ENCODE results near the gene PRKCB.
"Not testable (repeated sequence)": the region's sequence is repeated elsewhere in the genome, so short reads cannot be mapped to it uniquely, and the experiment has no call there.

The PRKCB gene

GRCh38 chr16:24101431-24101830 is 265.6 kb downstream of the PRKCB start:
- Histone ChIP-seq H3K4me3 (replicated peaks; ENCODE audit: insufficient read depth, low read length) (no peak overlapping the region), H3K27me3 (ENCODE audit: insufficient read depth, poor library complexity, severe bottlenecking) (no peaks in the 10 kb centered on the region), H3K27ac (replicated peaks) (no peak overlapping the region)
- DNase-seq (ENCODE audit: low read depth in 1 of 2, low spot score in 1 of 2) = no peak
- TF ChIP-seq CTCF (IDR thresholded peaks at IDR 0.05; ENCODE audit: insufficient read depth, low read length) = no peak
- TF ChIP-seq SPI1 (IDR thresholded peaks at IDR 0.05; ENCODE audit: borderline replicate concordance, low read depth) = no peak

- no peaks in the 10 kb centered on the region for H3K27me3 ChIP-seq (ENCODE audit: insufficient read depth, poor library complexity, severe bottlenecking)
- no peak overlapping the region for H3K27ac ChIP-seq (replicated peaks)
- DNase-seq (ENCODE audit: low read depth in 1 of 2, low spot score in 1 of 2) = no peak
- H3K4me3 ChIP-seq (replicated peaks; ENCODE audit: insufficient read depth, low read length) = no peak overlapping the region
- no peak for TF ChIP-seq POLR2AphosphoS5 (IDR thresholded peaks at IDR 0.05; ENCODE audit: low read depth)
- TF ChIP-seq GABPA (IDR thresholded peaks at IDR 0.05; ENCODE audit: low read depth) = no peak
- no peak for TF ChIP-seq CTCF (IDR thresholded peaks at IDR 0.05; ENCODE audit: insufficient read depth, low read length)
- no peak for TF ChIP-seq REST (IDR thresholded peaks at IDR 0.05; ENCODE audit: insufficient replicate concordance, low read depth)
Measured at GRCh38 chr16:24102209-24102660, 266.5 kb downstream of the PRKCB start.

GRCh38 chr16:24105471-24105870 is 269.7 kb downstream of the PRKCB start:
- H3K4me3 ChIP-seq (replicated peaks; ENCODE audit: insufficient read depth, low read length); H3K27ac ChIP-seq (replicated peaks); H3K27me3 ChIP-seq (ENCODE audit: insufficient read depth, poor library complexity, severe bottlenecking); DNase-seq (ENCODE audit: low read depth in 1 of 2, low spot score in 1 of 2): not testable (repeated sequence)

- H3K27me3 ChIP-seq (ENCODE audit: insufficient read depth, poor library complexity, severe bottlenecking); H3K4me3 ChIP-seq (replicated peaks; ENCODE audit: insufficient read depth, low read length); DNase-seq (ENCODE audit: low read depth in 1 of 2, low spot score in 1 of 2); H3K27ac ChIP-seq (replicated peaks): not testable (repeated sequence)
Measured at GRCh38 chr16:24108090-24108489, 272.3 kb downstream of the PRKCB start.

- Histone ChIP-seq H3K4me3 (replicated peaks; ENCODE audit: insufficient read depth, low read length) (no peak overlapping the region), H3K27ac (replicated peaks) (no peak overlapping the region), H3K27me3 (ENCODE audit: insufficient read depth, poor library complexity, severe bottlenecking) (no peaks in the 10 kb centered on the region)
- TF ChIP-seq CTCF (IDR thresholded peaks at IDR 0.05; ENCODE audit: insufficient read depth, low read length) (no peak), GABPA (IDR thresholded peaks at IDR 0.05; ENCODE audit: low read depth) (no peak), POLR2AphosphoS5 (IDR thresholded peaks at IDR 0.05; ENCODE audit: low read depth) (no peak), REST (IDR thresholded peaks at IDR 0.05; ENCODE audit: insufficient replicate concordance, low read depth) (no peak), SPI1 (IDR thresholded peaks at IDR 0.05; ENCODE audit: borderline replicate concordance, low read depth) (no peak)
- no peak for DNase-seq (ENCODE audit: low read depth in 1 of 2, low spot score in 1 of 2)
Measured at GRCh38 chr16:24111724-24112302, 276.0 kb downstream of the PRKCB start.

Data from HL-60 (cell line).